ENCODE data around the gene RAMP2.
"Not testable (repeated sequence)": the region's sequence is repeated elsewhere in the genome, so short reads cannot be mapped to it uniquely, and the experiment has no call there.

RAMP2 gene, protein sequence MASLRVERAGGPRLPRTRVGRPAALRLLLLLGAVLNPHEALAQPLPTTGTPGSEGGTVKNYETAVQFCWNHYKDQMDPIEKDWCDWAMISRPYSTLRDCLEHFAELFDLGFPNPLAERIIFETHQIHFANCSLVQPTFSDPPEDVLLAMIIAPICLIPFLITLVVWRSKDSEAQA

DNA sequence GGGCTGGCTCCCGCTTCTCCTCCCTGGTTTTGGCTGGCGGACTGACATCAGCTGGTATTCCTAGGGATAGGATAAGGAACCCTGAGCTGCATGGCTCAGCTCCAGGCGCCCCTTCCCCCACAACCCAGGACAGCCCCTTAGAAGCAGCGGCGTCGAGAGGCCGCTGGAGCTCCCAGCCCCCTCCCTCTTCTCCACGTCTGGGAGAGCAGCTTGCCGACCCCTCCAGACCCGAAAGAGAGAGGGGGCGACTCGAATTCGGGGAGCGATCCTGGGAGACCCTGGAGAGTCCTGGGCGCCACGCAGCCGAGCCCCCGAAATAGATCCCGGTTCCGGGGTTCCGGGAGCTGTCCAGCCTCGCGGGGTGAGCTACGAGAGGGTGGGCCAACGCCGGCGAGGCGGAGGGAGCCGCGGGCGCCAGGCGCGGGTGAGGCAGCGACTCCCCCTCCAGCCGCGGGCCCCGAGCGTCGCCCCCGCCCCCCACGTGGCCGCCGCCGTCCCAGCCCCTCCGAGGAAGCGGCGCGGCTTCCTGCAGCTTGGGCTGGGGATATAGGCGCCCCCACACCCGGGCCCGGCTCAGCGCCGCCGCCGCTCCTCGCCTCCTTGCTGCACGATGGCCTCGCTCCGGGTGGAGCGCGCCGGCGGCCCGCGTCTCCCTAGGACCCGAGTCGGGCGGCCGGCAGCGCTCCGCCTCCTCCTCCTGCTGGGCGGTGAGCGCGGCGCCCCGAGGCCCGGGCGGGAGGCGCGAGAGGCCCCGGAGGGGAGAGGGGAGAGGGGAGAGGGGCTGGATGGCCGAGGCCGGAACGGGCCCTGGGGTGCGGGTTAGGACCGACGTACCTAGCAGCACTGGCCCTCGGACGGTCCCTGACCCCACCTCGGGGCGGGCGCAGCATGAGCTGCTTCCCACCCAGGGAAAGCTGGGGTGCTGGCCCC lies at the start of gene RAMP2:
TSS of gene RAMP2 (plus strand) at position 576 of the 930 bp plus-strand sequence. CDS start at position 611, 35 bp downstream.
- peak within 1 kb of the TSS; percentile 28 for H3K4me3 ChIP-seq (ENCODE audit: low read depth, low read length)
- TF ChIP-seq, protein P1, sequence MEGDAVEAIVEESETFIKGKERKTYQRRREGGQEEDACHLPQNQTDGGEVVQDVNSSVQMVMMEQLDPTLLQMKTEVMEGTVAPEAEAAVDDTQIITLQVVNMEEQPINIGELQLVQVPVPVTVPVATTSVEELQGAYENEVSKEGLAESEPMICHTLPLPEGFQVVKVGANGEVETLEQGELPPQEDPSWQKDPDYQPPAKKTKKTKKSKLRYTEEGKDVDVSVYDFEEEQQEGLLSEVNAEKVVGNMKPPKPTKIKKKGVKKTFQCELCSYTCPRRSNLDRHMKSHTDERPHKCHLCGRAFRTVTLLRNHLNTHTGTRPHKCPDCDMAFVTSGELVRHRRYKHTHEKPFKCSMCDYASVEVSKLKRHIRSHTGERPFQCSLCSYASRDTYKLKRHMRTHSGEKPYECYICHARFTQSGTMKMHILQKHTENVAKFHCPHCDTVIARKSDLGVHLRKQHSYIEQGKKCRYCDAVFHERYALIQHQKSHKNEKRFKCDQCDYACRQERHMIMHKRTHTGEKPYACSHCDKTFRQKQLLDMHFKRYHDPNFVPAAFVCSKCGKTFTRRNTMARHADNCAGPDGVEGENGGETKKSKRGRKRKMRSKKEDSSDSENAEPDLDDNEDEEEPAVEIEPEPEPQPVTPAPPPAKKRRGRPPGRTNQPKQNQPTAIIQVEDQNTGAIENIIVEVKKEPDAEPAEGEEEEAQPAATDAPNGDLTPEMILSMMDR (IDR thresholded peaks at IDR 0.05; ENCODE audit: low read depth, low read length): no peak
- DNase-seq (ENCODE audit: low read depth, low spot score): no peak
- in situ Hi-C loops (cut with HindIII; ENCODE audit: low sequenced_read_pairs): no loop called here

DNA sequence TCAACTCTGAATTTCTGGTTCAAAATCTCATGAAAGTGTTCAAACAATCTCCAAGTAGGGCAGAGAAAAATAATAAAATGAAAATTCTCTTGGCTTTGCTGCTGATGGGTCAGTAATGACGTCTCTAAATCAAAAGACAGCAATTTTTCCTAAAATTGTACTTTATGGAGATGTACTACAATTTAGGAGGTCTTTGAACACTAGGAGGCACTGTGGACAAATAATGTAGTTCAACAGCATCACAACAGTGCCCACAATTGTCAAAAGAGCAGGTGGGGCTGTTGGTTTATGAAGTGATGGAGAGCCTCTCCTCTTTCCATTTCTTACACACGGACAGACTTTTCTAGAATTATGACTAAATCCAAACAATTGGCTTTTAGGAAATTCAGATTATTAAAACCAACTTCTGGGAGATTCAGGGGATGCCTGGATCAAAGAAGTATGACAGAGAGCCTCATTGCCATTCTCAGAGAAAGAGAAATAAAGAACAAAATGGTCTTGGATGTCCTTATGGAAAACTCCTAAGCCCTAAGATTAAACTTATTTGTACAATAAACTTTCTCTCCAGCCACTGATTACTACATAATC lies 39.9 kb upstream of the RAMP2 start:
- in situ Hi-C loops (cut with HindIII; ENCODE audit: low sequenced_read_pairs): no loop called here
- H3K4me3 ChIP-seq (ENCODE audit: low read depth, low read length): no peak overlapping the region
- DNase-seq (ENCODE audit: low read depth, low spot score): peak; percentile 69
- TF ChIP-seq, protein P1 (IDR thresholded peaks at IDR 0.05; ENCODE audit: low read depth, low read length): peak; percentile 64

DNA sequence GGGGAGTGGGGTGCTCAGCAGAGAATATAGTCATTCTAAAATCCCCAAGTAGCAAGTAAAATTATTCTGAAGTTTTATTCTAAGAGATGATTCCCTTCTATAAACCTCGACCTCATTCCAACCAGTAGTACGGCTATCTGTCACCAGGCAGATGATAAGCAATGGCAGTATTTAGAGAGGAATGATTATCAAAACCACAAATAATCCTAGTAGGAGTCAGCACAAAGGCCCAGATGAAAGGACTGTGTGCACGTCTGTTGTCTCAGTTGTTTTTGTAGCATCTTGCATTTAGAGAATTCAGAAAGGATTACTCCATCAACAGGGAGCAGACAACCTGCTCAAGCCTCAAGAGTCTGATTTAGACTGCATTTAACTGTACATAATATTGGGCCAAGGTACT lies 37.4 kb upstream of the RAMP2 start:
- DNase-seq (ENCODE audit: low read depth, low spot score): no peak
- H3K4me3 ChIP-seq (ENCODE audit: low read depth, low read length): no peak overlapping the region
- TF ChIP-seq, protein P1 (IDR thresholded peaks at IDR 0.05; ENCODE audit: low read depth, low read length): no peak
- in situ Hi-C loops (cut with HindIII; ENCODE audit: low sequenced_read_pairs): no loop called here

DNA sequence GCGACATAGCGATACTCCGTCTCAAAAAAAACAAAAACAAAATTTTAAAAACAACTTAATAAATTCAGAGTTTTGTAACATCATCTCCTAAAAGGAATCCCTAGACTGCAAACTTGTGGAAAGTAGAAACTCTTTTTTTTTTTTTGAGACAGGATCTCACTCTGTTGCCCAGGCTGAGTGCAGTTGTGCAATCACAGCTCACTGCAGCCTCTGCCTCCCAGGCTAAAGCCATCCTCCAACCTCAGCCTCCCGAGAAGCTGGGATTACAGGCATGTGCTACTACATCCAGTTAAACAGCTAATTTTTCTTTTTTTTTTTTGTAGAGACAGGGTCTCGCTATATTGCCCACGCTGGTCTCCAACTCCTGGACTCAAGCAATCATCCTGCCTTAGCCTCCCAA lies 35.9 kb upstream of the RAMP2 start:
- H3K4me3 ChIP-seq (ENCODE audit: low read depth, low read length): no peak overlapping the region
- in situ Hi-C loops (cut with HindIII; ENCODE audit: low sequenced_read_pairs): no loop called here
- TF ChIP-seq, protein P1 (IDR thresholded peaks at IDR 0.05; ENCODE audit: low read depth, low read length): no peak
- DNase-seq (ENCODE audit: low read depth, low spot score): no peak

DNA sequence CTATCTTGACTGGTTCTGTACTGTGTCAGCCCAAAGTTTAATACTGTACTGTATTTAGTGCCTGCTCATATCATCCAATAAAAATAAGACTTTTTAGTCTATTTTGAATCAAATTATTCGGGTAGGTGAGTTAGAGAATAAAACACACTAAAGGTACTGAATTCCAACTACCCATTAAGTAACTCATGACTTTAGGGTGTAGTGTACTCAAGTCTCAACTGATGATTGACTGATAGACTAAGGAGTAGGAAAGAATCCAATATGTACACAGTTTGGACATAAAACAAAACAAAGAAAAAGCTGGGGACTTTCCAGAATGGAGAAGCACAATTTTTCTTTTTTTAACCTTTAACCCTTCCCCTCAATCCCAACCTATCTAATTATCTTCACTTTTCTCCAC lies 20.3 kb upstream of the RAMP2 start:
- TF ChIP-seq, protein P1 (IDR thresholded peaks at IDR 0.05; ENCODE audit: low read depth, low read length): no peak
- no peak overlapping the region for H3K4me3 ChIP-seq (ENCODE audit: low read depth, low read length)
- DNase-seq (ENCODE audit: low read depth, low spot score): no peak
- in situ Hi-C loops (cut with HindIII; ENCODE audit: low sequenced_read_pairs): no loop called here

DNA sequence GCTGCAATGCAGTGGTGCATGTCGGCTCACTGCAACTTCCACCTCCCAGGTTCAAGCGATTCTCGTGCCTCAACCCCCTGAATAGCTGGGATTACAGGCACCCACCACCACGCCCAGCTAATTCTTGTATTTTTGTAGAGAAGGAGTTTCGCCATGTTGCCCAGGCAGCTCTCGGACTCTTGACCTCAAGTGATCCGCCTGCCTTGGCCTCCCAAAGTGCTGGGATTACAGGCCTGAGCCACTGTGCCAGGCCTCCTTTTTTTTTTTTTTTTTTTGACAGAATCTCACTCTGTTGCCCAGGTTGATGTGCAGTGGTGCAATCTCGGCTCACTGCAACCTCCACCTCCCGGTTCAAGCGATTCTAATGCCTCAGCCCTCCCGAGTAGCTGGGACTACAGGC lies 18.1 kb upstream of the RAMP2 start:
- in situ Hi-C loops (cut with HindIII; ENCODE audit: low sequenced_read_pairs); DNase-seq (ENCODE audit: low read depth, low spot score); H3K4me3 ChIP-seq (ENCODE audit: low read depth, low read length): not testable (repeated sequence)
